Measurements from ENCODE around the gene NEDD4. TPM values are rescaled to one million over a fixed set of nuclear protein-coding genes. Genes with fewer than 3 reads are reported as not detected.

Gene NEDD4
- polyA plus RNA-seq, 1 of the 3 experiments (the other 2 are of a cell fraction) = 12.9 TPM

DNA sequence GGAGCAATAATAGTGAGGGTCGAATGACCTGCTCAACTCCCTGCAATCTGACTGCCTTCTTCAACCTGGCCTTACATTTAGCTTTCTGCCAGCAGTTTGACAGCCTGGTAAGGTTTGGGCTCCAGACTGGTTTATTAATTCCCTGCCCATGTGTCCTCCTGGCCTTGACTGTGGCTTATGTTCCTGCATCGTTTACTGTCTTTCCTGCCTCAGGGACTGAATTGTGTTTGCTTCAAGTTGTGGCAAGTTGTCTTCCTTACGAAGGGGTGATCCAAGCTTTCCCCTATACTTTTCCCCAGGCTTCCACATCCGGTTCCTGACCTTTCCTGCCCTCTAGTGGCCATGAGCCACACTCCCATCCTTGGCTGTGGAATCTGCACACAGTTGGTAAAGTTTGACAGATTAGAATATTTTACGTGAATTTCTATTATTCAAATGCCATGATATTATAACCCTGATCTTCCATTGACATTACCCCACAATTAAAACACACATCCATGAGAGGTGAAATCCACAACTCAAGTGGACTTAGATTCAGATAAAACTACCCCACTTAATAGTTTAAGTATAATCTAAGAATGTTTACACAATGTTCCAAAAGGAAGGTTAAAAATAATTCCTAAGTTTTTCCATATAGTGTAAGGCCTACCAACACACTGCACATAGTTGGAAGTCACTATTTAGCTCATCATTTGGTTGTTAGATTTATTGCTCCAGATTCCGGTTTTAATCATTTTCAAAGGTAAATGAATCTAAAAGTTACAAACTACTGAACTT is 95.7 kb downstream of the NEDD4 start:
- peak overlapping the region; percentile 6; the same call in 1 of the 2 replicates for H2AFZ ChIP-seq (ENCODE audit: low read depth)

GRCh38 chr15:55894399-55894965 is 98.9 kb downstream of the NEDD4 start:
- Histone ChIP-seq H3K9ac (peak overlapping the region; percentile 45; the same call in 1 of the 2 replicates), H4K20me1 (ENCODE audit: insufficient read depth) (no peaks in the 10 kb centered on the region), H3K4me2 (peak overlapping the region; percentile 70), H3K4me1 (ENCODE audit: control insufficient read depth in 1 of 2, insufficient read depth in 2 of 2, low read depth in 1 of 2, low read length in 1 of 2) (peaks cover 4 to 12% of the 10 kb centered on the region in 2 experiments; a peak in 3 of 4 replicates), H3K27me3 (ENCODE audit: insufficient read depth) (no peaks in the 10 kb centered on the region), H3K27ac (ENCODE audit: low read depth in 2 of 2, low read length in 1 of 2) (peak overlapping the region in 1 of 2 experiments; percentile 26; a peak in 1 of 4 replicates), H3F3A (replicated peaks; ENCODE audit: insufficient read depth) (peaks cover 3% of the 10 kb centered on the region), H2AFZ (ENCODE audit: low read depth) (peak overlapping the region; percentile 43; the same call in 1 of the 2 replicates), H3K79me2 (ENCODE audit: insufficient read depth) (peaks cover 80% of the 10 kb centered on the region), H3K9me3 (no peaks in the 10 kb centered on the region), H3K4me3 (ENCODE audit: low read depth in 2 of 2, low read length in 1 of 2) (peak overlapping the region in 1 of 2 experiments; percentile 24; a peak in 3 of 4 replicates), H3K9me2 (no peaks in the 10 kb centered on the region; the same call in 1 of the 2 replicates), H3K36me3 (replicated peaks in 1 of 2; ENCODE audit: control insufficient read depth in 1 of 2, insufficient read depth in 2 of 2, low read length in 1 of 2) (no peaks in the 10 kb centered on the region)
- CTCF ChIA-PET = interaction anchor here (0.7 to 2.1 kb wide), 3 partner anchors 11 to 115 kb away, joined by 3 to 7 read pairs (median 3); no protein-coding TSS in a partner anchor
- no peak for DNase-seq
- 76% methylated on average over 3 of the region's 3 CpGs for WGBS (ENCODE audit: low lambda C conversion rate)
- POLR2A ChIA-PET = no interaction called here
- TF ChIP-seq, protein P1, sequence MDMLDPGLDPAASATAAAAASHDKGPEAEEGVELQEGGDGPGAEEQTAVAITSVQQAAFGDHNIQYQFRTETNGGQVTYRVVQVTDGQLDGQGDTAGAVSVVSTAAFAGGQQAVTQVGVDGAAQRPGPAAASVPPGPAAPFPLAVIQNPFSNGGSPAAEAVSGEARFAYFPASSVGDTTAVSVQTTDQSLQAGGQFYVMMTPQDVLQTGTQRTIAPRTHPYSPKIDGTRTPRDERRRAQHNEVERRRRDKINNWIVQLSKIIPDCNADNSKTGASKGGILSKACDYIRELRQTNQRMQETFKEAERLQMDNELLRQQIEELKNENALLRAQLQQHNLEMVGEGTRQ (IDR thresholded peaks at IDR 0.05; ENCODE audit: borderline replicate concordance, low read depth, low read length) = no peak
- TF ChIP-seq FOSL2 (IDR thresholded peaks at IDR 0.05; ENCODE audit: borderline replicate concordance, low read depth) (no peak), TEAD4 (IDR thresholded peaks at IDR 0.05; ENCODE audit: borderline replicate concordance, insufficient read depth) (no peak), GATA2 (CRISPR knock-in tag; IDR thresholded peaks at IDR 0.05) (no peak), REST (IDR thresholded peaks at IDR 0.05; ENCODE audit: low read depth, low read length) (no peak), MEF2A (IDR thresholded peaks at IDR 0.05; ENCODE audit: borderline replicate concordance, low read depth) (no peak), MXI1 (IDR thresholded peaks at IDR 0.05; ENCODE audit: low read depth, low read length) (no peak), JUND (IDR thresholded peaks at IDR 0.05) (no peak)
- TF ChIP-seq, protein P2, sequence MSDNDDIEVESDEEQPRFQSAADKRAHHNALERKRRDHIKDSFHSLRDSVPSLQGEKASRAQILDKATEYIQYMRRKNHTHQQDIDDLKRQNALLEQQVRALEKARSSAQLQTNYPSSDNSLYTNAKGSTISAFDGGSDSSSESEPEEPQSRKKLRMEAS (IDR thresholded peaks at IDR 0.05; ENCODE audit: low read depth) = no peak

More for the DNA sequence above, 95.7 kb downstream of the NEDD4 start:
- POLR2A ChIA-PET = interaction anchor here (0.6 to 0.8 kb wide), 2 partner anchors 26 to 384 kb away, joined by 3 read pairs; no protein-coding TSS in a partner anchor
- H3K4me3 ChIP-seq (ENCODE audit: low read depth in 2 of 2, low read length in 1 of 2) = peak overlapping the region in 1 of 2 experiments; percentile 15; a peak in 1 of 4 replicates
- peak overlapping the region; percentile 2; the same call in 1 of the 2 replicates for H3K9ac ChIP-seq
- H3K9me2 ChIP-seq = no peaks in the 10 kb centered on the region; the same call in 1 of the 2 replicates
- CTCF ChIA-PET = interaction anchor here (0.5 to 3.5 kb wide), 41 partner anchors 8 to 679 kb away, joined by 3 to 20 read pairs (median 4); partner anchors contain the start of gene PIERCE2
- peak overlapping the region; percentile 56 to 59 for H3K27ac ChIP-seq (ENCODE audit: low read depth in 2 of 2, low read length in 1 of 2)
- H3K27me3 ChIP-seq (ENCODE audit: insufficient read depth) = no peaks in the 10 kb centered on the region
- DNase-seq = peak; percentile 71
- H3K9me3 ChIP-seq = no peaks in the 10 kb centered on the region
- H4K20me1 ChIP-seq (ENCODE audit: insufficient read depth) = no peaks in the 10 kb centered on the region
- peaks cover 12% of the 10 kb centered on the region for H3F3A ChIP-seq (replicated peaks; ENCODE audit: insufficient read depth)
- H3K4me1 ChIP-seq (ENCODE audit: control insufficient read depth in 1 of 2, insufficient read depth in 2 of 2, low read depth in 1 of 2, low read length in 1 of 2) = peaks cover 4 to 12% of the 10 kb centered on the region in 2 experiments; a peak in 3 of 4 replicates
- H3K79me2 ChIP-seq (ENCODE audit: insufficient read depth) = peaks cover 77% of the 10 kb centered on the region
- 35% methylated on average over 6 of the region's 6 CpGs for whole genome bisulfite sequencing (ENCODE audit: low lambda C conversion rate)
- peak overlapping the region; percentile 4; the same call in 1 of the 2 replicates for H3K4me2 ChIP-seq
- TF ChIP-seq, protein P3, sequence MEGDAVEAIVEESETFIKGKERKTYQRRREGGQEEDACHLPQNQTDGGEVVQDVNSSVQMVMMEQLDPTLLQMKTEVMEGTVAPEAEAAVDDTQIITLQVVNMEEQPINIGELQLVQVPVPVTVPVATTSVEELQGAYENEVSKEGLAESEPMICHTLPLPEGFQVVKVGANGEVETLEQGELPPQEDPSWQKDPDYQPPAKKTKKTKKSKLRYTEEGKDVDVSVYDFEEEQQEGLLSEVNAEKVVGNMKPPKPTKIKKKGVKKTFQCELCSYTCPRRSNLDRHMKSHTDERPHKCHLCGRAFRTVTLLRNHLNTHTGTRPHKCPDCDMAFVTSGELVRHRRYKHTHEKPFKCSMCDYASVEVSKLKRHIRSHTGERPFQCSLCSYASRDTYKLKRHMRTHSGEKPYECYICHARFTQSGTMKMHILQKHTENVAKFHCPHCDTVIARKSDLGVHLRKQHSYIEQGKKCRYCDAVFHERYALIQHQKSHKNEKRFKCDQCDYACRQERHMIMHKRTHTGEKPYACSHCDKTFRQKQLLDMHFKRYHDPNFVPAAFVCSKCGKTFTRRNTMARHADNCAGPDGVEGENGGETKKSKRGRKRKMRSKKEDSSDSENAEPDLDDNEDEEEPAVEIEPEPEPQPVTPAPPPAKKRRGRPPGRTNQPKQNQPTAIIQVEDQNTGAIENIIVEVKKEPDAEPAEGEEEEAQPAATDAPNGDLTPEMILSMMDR (IDR thresholded peaks at IDR 0.05) = peak; percentile 95
- TF ChIP-seq RAD21 (IDR thresholded peaks at IDR 0.05; ENCODE audit: low read length) (peak; percentile 77), FOSL2 (IDR thresholded peaks at IDR 0.05; ENCODE audit: borderline replicate concordance, low read depth) (no peak), SMC3 (IDR thresholded peaks at IDR 0.05; ENCODE audit: low read depth, low read length) (peak; percentile 62), GABPA (IDR thresholded peaks at IDR 0.05; ENCODE audit: low read depth) (0 out of 2 replicates have a peak, but pooled peaks have one; percentile 43)
- no peaks in the 10 kb centered on the region for H3K36me3 ChIP-seq (replicated peaks in 1 of 2; ENCODE audit: control insufficient read depth in 1 of 2, insufficient read depth in 2 of 2, low read length in 1 of 2)
